ENCODE data around the gene GRB10.

The GRB10 gene

DNA sequence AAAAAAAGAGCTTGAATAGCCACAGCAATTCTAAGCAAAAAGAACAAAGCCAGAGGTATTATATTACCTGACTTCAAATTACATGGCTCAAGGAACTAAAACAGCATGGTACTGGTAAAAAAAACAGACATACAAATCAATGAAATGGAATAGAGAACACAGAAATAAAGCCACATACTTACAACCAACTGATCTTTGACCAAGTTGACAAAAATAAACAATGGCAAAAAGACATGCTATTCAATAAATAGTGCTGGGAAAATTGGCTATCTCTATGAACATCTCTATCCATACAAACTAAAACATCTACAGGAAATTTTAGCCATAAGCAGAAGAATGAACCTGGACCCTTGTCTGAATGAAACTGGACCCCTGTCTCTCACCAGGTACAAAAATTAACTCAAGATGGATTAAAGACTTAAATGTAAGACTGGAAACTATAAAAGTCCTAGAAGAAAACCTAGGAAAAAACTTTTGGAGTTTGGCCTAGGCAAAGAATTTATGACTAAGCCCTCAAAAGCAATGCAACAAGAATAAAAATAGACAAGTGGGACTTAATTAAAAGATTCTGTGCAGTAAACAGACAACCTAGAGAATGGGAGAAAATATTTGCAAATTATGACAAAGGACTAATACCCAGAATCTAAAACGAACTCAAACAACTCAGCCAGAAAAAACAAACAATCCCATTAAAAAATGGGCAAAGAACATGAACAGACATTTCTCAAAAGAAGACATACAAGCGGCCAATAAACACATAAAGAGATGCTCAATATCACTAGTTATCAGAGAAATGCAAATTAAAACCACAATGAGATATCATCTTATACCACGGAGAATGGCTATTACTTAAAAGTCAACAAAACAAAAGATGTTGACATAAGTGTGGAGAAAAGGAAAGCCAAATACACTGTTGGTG is 144.7 kb downstream of the GRB10 start:
- Histone ChIP-seq H3K4me1 (ENCODE audit: insufficient read depth, low read length) (no peaks in the 10 kb centered on the region; the same call in 1 of the 2 replicates), H3K9me3 (ENCODE audit: control insufficient read depth, insufficient read depth, low read length) (0 out of 2 replicates have a peak, but pooled peaks cover 4% of the 10 kb centered on the region), H3K9ac (ENCODE audit: low read depth, low read length) (no peak overlapping the region), H3K36me3 (ENCODE audit: insufficient read depth, low read length) (no peaks in the 10 kb centered on the region; the same call in 1 of the 2 replicates)

GRCh38 chr7:50634378-50634777 is 148.3 kb downstream of the GRB10 start:
- H3K36me3 ChIP-seq (ENCODE audit: insufficient read depth, low read length): no peaks in the 10 kb centered on the region; the same call in 1 of the 2 replicates
- H3K9ac ChIP-seq (ENCODE audit: low read depth, low read length): no peak overlapping the region
- 0 out of 2 replicates have a peak, but pooled peaks cover 4% of the 10 kb centered on the region for H3K9me3 ChIP-seq (ENCODE audit: control insufficient read depth, insufficient read depth, low read length)
- H3K4me1 ChIP-seq (ENCODE audit: insufficient read depth, low read length): peaks cover 15% of the 10 kb centered on the region; the same call in 1 of the 2 replicates

- Histone ChIP-seq H3K9ac (ENCODE audit: low read depth, low read length) (no peak overlapping the region), H3K36me3 (ENCODE audit: insufficient read depth, low read length) (no peaks in the 10 kb centered on the region; the same call in 1 of the 2 replicates), H3K9me3 (ENCODE audit: control insufficient read depth, insufficient read depth, low read length) (0 out of 2 replicates have a peak, but pooled peaks cover 4% of the 10 kb centered on the region), H3K4me1 (ENCODE audit: insufficient read depth, low read length) (peaks cover 15% of the 10 kb centered on the region; the same call in 1 of the 2 replicates)
Measured at GRCh38 chr7:50633414-50633710, 149.3 kb downstream of the GRB10 start.

- Histone ChIP-seq H3K9me3 (ENCODE audit: control insufficient read depth, insufficient read depth, low read length) (0 out of 2 replicates have a peak, but pooled peaks cover 4% of the 10 kb centered on the region), H3K9ac (ENCODE audit: low read depth, low read length) (no peak overlapping the region; the same call in 1 of the 2 replicates), H3K36me3 (ENCODE audit: insufficient read depth, low read length) (no peaks in the 10 kb centered on the region; the same call in 1 of the 2 replicates), H3K4me1 (ENCODE audit: insufficient read depth, low read length) (peaks cover 20% of the 10 kb centered on the region; the same call in 1 of the 2 replicates)
Measured at GRCh38 chr7:50632561-50633413, 149.9 kb downstream of the GRB10 start.

DNA sequence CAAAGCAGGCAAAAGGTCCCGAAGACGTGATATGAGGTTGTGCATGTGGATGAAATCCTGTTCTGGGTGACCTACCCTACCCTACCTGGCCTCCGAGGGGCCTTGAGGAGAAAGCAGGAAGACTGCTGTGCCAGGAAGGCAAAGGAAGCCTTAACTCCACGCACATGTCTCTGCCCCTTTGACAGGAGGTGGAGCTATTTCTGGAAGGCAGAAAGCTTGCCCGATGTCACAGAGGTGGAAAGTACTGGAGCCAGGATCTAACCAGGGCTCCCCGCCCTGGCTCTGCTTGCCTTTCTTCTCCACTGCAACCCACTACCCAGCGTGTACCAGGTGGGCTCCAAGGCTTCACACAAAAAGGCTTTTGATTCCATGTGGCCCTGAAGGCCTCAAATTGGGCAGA is 151.1 kb downstream of the GRB10 start:
- Histone ChIP-seq H3K9ac (ENCODE audit: low read depth, low read length) (no peak overlapping the region), H3K36me3 (ENCODE audit: insufficient read depth, low read length) (no peaks in the 10 kb centered on the region; the same call in 1 of the 2 replicates), H3K9me3 (ENCODE audit: control insufficient read depth, insufficient read depth, low read length) (0 out of 2 replicates have a peak, but pooled peaks cover 4% of the 10 kb centered on the region), H3K4me1 (ENCODE audit: insufficient read depth, low read length) (peaks cover 20% of the 10 kb centered on the region; the same call in 1 of the 2 replicates)

DNA sequence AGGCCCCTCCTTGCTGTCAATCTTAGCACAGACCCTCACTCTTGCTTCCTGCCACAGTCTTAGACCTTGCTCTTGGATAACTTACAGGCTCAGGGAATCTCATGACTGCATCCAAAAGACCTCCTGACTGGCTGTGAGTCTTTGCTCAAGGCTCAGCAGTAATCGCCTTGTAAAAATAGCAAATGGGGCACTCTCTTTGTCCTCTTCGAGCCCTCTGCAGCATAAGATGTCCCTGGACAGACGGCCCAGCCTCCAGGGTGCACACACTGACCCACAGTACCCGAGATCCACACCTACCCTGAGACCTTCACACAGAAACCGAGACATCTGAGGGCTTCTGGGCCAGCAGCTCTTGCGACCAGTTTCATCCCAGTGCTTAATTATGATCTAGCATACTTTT is 151.6 kb downstream of the GRB10 start:
- H3K36me3 ChIP-seq (ENCODE audit: insufficient read depth, low read length): no peaks in the 10 kb centered on the region; the same call in 1 of the 2 replicates

DNA sequence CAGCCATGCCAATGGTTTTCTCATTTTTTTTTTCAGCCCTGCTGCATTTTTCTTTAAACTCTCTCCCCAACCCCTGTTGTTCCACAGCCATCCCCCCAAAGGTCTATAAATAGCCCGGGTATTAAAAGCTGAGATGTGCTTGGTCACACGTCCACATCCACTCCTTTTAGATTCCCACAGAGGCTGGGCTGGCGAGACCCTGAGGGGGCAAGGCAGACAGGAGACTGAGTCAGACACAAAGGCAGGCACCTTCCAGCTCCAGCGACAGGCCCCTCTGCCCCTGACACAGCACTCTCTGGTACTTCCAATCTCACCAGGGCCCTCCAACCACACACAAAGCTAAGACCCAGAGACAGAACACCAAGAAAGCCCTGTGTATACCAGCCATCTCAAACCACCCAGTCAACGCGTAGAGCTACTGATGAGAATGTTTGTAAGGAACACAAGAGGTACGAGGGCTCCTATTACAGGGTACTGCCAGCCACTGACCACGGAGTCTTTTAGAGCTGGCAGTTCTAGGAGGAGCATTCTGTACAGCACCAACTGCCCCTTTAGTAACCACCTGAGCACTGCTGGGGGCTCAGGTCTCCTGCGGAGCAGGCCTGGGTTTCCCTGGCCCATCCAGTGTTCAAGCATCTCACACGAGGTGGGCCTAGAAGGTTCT is 153.3 kb downstream of the GRB10 start:
- peaks cover 20% of the 10 kb centered on the region; the same call in 1 of the 2 replicates for H3K4me1 ChIP-seq (ENCODE audit: insufficient read depth, low read length)
- no peaks in the 10 kb centered on the region; the same call in 1 of the 2 replicates for H3K36me3 ChIP-seq (ENCODE audit: insufficient read depth, low read length)
- H3K9me3 ChIP-seq (ENCODE audit: control insufficient read depth, insufficient read depth, low read length): no peaks in the 10 kb centered on the region
- H3K9ac ChIP-seq (ENCODE audit: low read depth, low read length): no peak overlapping the region

More for the DNA sequence above, 151.6 kb downstream of the GRB10 start:
- Histone ChIP-seq H3K9me3 (ENCODE audit: control insufficient read depth, insufficient read depth, low read length) (0 out of 2 replicates have a peak, but pooled peaks cover 4% of the 10 kb centered on the region), H3K4me1 (ENCODE audit: insufficient read depth, low read length) (peaks cover 20% of the 10 kb centered on the region; the same call in 1 of the 2 replicates), H3K9ac (ENCODE audit: low read depth, low read length) (no peak overlapping the region)

DNA sequence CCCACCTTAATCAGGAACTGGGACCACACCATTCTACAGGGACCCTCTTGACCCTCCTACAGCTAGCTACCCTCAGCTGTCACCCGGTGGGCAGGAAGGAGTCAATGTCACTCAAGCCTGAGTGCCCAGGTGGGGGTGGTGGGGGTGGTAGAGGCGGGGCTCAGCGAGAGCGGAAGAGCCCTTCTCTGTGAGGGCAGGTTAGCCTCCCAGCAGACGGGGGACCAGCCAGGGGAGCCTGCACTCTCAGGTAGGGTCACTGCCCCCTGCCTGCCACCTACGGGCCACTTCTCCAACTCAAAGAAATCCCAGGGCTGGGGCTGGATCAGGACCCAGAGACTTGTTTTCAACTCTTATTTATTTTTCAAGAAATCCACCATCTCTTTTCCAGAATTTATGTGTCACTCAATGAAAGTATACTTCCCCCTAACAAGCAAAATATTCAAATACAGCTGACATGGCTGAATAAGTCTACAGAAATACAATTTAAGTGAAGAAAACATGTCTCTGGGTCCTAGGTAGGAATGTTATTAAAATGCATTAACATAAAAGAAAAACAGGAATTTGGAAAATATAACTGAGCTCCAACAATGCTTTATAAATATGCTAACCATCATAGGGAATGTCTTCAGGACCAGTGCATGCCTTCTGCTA is 154.1 kb downstream of the GRB10 start:
- peaks cover 20% of the 10 kb centered on the region; the same call in 1 of the 2 replicates for H3K4me1 ChIP-seq (ENCODE audit: insufficient read depth, low read length)
- no peaks in the 10 kb centered on the region for H3K9me3 ChIP-seq (ENCODE audit: control insufficient read depth, insufficient read depth, low read length)
- H3K36me3 ChIP-seq (ENCODE audit: insufficient read depth, low read length): no peaks in the 10 kb centered on the region; the same call in 1 of the 2 replicates
- H3K9ac ChIP-seq (ENCODE audit: low read depth, low read length): no peak overlapping the region

GRCh38 chr7:50627824-50628361 is 154.8 kb downstream of the GRB10 start:
- H3K4me1 ChIP-seq (ENCODE audit: insufficient read depth, low read length): peaks cover 20% of the 10 kb centered on the region; the same call in 1 of the 2 replicates
- H3K36me3 ChIP-seq (ENCODE audit: insufficient read depth, low read length): no peaks in the 10 kb centered on the region; the same call in 1 of the 2 replicates
- no peak overlapping the region for H3K9ac ChIP-seq (ENCODE audit: low read depth, low read length)
- H3K9me3 ChIP-seq (ENCODE audit: control insufficient read depth, insufficient read depth, low read length): no peaks in the 10 kb centered on the region

DNA sequence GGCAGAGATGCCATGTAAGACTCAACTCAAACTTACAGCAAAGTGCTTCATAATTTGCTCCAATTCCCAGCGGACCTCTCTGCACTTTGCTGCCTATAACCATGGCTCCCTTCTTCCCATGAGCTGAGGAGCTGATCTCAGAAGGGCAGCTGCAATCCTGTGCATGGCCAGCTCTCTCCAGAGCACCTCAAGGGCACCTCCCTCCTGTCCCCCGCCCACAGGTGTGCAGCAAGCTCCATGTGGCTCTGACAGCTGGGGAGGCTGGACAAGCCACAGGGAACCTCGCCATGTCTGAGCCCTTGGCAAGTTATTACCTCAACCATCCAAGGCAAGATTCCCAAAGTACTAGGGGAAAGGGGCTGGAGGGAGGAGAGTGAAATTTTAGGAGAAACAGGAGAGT is 156.4 kb downstream of the GRB10 start:
- Histone ChIP-seq H3K4me1 (ENCODE audit: insufficient read depth, low read length) (peaks cover 5% of the 10 kb centered on the region; the same call in 1 of the 2 replicates), H3K9me3 (ENCODE audit: control insufficient read depth, insufficient read depth, low read length) (no peaks in the 10 kb centered on the region), H3K9ac (ENCODE audit: low read depth, low read length) (no peak overlapping the region), H3K36me3 (ENCODE audit: insufficient read depth, low read length) (no peaks in the 10 kb centered on the region; the same call in 1 of the 2 replicates)

GRCh38 chr7:50625360-50625759 is 157.3 kb downstream of the GRB10 start:
- no peaks in the 10 kb centered on the region; the same call in 1 of the 2 replicates for H3K36me3 ChIP-seq (ENCODE audit: insufficient read depth, low read length)
- H3K9me3 ChIP-seq (ENCODE audit: control insufficient read depth, insufficient read depth, low read length): no peaks in the 10 kb centered on the region
- no peak overlapping the region for H3K9ac ChIP-seq (ENCODE audit: low read depth, low read length)
- peaks cover 5% of the 10 kb centered on the region; the same call in 1 of the 2 replicates for H3K4me1 ChIP-seq (ENCODE audit: insufficient read depth, low read length)

GRCh38 chr7:50622821-50623220 is 159.9 kb downstream of the GRB10 start:
- Histone ChIP-seq H3K36me3 (ENCODE audit: insufficient read depth, low read length) (no peaks in the 10 kb centered on the region; the same call in 1 of the 2 replicates), H3K9me3 (ENCODE audit: control insufficient read depth, insufficient read depth, low read length) (no peaks in the 10 kb centered on the region), H3K9ac (ENCODE audit: low read depth, low read length) (no peak overlapping the region), H3K4me1 (ENCODE audit: insufficient read depth, low read length) (peaks cover under 1% of the 10 kb centered on the region; the same call in 1 of the 2 replicates)

- Histone ChIP-seq H3K9ac (ENCODE audit: low read depth, low read length) (no peak overlapping the region), H3K36me3 (ENCODE audit: insufficient read depth, low read length) (no peaks in the 10 kb centered on the region; the same call in 1 of the 2 replicates), H3K4me1 (ENCODE audit: insufficient read depth, low read length) (no peaks in the 10 kb centered on the region), H3K9me3 (ENCODE audit: control insufficient read depth, insufficient read depth, low read length) (no peaks in the 10 kb centered on the region)
Measured at GRCh38 chr7:50621973-50622490, 160.7 kb downstream of the GRB10 start.

Data from ES-I3 (cell line).